GM18517 (cell line): ENCODE measurements around the gene PAX6.

Experiments
- ATAC-seq: cut with Tn5 transposase; IDR thresholded peaks from one replicate; pipeline ENCODE4 v1.9.1; 2021; ENCODE audit warnings: mild to moderate bottlenecking, moderate library complexity; ENCODE audit not compliant: unreplicated experiment

Gene PAX6

GRCh38 chr11:31810779-31811647 lies at the start of gene PAX6:
Gene PAX6 (minus strand): TSS chr11:31811322. CDS start chr11:31806411, 4,911 bp downstream.
- ATAC-seq, result peak; percentile 58

GRCh38 chr11:31860391-31860790 lies 49.3 kb upstream of the PAX6 start:
- no peak for ATAC-seq

- no peak for ATAC-seq
These were observed 45.1 kb upstream of the PAX6 start for GRCh38 chr11:31856248-31856647.

- no peak for ATAC-seq
These were observed 44.3 kb upstream of the PAX6 start for GRCh38 chr11:31855466-31855865.

GRCh38 chr11:31850365-31850764 lies 39.2 kb upstream of the PAX6 start:
- ATAC-seq, result no peak

GRCh38 chr11:31847761-31848160 lies 36.6 kb upstream of the PAX6 start:
- ATAC-seq, result no peak

- ATAC-seq, result no peak
These were observed 34.2 kb upstream of the PAX6 start for GRCh38 chr11:31845331-31845730.

- no peak for ATAC-seq
These were observed 33.2 kb upstream of the PAX6 start for GRCh38 chr11:31844351-31844750.

- ATAC-seq, result no peak
These were observed 30.3 kb upstream of the PAX6 start for GRCh38 chr11:31841435-31841834.

- no peak for ATAC-seq
These were observed 23.1 kb upstream of the PAX6 start for GRCh38 chr11:31834237-31834636.

GRCh38 chr11:31830406-31830805 lies 19.3 kb upstream of the PAX6 start:
- no peak for ATAC-seq

- no peak for ATAC-seq
These were observed 17.1 kb upstream of the PAX6 start for GRCh38 chr11:31828217-31828616.

- ATAC-seq, result no peak
These were observed 16.5 kb upstream of the PAX6 start for GRCh38 chr11:31827455-31828206.

- ATAC-seq, result no peak
These were observed 15.7 kb upstream of the PAX6 start for GRCh38 chr11:31826536-31827438.

GRCh38 chr11:31825838-31826484 lies 14.8 kb upstream of the PAX6 start:
- no peak for ATAC-seq

GRCh38 chr11:31824879-31825837 lies 14.0 kb upstream of the PAX6 start:
- ATAC-seq, result no peak

GRCh38 chr11:31824332-31824878 lies 13.3 kb upstream of the PAX6 start:
- ATAC-seq, result no peak

- no peak for ATAC-seq
These were observed 12.7 kb upstream of the PAX6 start for GRCh38 chr11:31823644-31824331.
